ENCODE results near the gene PCP4.

PCP4 gene

DNA sequence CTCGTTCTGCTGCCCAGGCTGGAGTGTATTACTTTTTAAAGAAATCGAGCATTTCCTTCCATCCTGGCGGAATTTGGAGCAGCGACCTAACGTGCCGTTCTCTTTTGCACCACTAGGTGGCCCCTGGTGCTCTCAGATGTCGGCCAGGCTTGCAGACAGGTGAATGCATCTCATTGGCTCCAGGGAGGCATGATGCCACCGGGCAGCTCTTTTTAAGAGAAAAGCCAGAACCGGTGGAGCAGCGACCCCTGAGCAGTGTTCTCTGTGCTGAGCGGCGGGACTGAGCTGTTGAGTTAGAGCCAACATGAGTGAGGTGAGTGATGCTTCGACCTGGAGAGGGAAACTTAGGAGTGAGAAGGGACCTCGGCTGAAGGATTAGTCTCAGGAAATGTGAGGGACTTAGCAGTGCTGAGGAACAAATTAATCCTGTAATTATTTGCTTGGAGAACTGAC is at the start of gene PCP4:
PCP4 (plus strand) TSS at position 241 of the 453 bp plus-strand sequence; CDS start at position 305, 64 bp downstream.
- in situ Hi-C loops (cut with MboI; ENCODE audit: low sequenced_read_pairs): no loop called here

DNA sequence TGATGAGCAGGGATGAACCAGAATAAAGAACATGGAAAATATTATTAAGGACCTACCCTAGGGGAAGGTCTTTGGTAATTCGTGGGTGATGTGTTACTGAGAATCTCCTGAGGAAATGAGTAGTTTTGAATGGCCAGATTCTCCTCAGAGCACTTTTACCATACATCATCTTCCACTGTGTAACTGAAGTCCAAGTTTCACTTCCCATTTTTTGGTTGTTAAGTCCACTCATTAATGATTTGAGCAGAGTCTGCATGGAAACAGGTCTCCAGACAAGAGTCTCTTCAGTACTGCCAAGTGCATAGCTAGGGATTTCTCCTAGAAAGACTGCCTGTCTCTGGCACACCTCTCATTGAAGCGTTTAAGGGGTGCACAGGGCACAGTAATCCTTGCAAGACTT is 48.7 kb upstream of the PCP4 start:
- in situ Hi-C loops (cut with MboI; ENCODE audit: low sequenced_read_pairs): no loop called here

- in situ Hi-C loops (cut with MboI; ENCODE audit: low sequenced_read_pairs): no loop called here
Observed at GRCh38 chr21:39822042-39822441, 45.2 kb upstream of the PCP4 start.

GRCh38 chr21:39825250-39825649 is 42.0 kb upstream of the PCP4 start:
- in situ Hi-C loops (cut with MboI; ENCODE audit: low sequenced_read_pairs): no loop called here

DNA sequence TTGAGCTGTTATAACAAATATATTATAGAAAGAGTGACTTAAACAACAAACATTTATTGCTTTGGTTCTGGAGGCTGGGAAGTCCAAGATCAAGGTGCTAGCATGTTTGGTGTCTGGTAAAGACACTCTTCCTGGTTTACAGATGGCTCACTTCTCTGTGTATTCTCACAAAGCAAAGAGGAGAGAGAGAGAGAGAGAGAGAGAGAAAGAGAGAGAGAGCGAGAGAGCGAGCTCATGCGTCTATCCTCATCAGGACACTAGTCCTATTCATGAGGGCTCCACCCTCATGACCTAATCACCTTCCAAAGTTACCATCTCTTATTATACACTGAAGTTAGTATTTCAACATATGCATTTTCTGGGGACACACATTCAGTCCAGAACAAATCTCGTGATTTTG is 32.7 kb upstream of the PCP4 start:
- in situ Hi-C loops (cut with MboI; ENCODE audit: low sequenced_read_pairs): no loop called here

- in situ Hi-C loops (cut with MboI; ENCODE audit: low sequenced_read_pairs): no loop called here
Observed at GRCh38 chr21:39837861-39838359, 29.3 kb upstream of the PCP4 start.

GRCh38 chr21:39840373-39841097 is 26.7 kb upstream of the PCP4 start:
- in situ Hi-C loops (cut with MboI; ENCODE audit: low sequenced_read_pairs): no loop called here

DNA sequence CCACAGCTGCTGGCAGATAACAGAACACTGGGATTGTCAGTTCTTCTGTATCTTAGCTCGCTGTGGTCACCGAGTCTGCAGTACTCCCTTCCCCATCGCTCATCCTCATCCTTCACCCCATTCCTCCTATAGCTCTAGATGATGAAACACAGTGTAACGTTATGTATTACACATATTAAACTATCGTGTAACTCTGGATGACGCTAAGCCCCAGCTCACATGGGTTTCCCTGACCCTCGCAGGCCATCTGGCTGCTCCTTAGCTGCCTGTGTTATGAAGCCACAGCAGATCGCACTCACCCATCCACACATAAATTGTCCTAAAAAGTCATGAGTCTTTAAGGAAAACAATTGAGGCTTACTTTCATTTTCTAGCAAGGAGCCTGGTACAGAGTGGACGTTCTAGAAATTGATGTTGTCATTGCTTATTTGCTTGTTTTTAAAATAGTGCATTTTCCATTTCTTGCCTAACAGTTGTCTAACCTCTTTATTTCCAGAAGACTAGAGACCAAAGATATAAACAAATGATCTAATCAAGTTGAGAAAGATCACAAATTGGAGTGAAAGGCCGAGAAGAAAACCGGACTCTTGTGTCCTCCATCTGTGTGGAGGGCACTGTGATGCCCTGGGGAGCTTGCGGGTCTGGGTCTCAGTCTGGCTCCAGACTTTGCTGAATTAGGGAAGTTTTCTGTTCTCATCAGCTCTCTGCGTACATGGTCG is 24.3 kb upstream of the PCP4 start:
- in situ Hi-C loops (cut with MboI; ENCODE audit: low sequenced_read_pairs): no loop called here

- in situ Hi-C loops (cut with MboI; ENCODE audit: low sequenced_read_pairs): no loop called here
Observed at GRCh38 chr21:39843483-39843882, 23.8 kb upstream of the PCP4 start.

GRCh38 chr21:39843916-39844315 is 23.3 kb upstream of the PCP4 start:
- in situ Hi-C loops (cut with MboI; ENCODE audit: low sequenced_read_pairs): no loop called here

GRCh38 chr21:39845571-39846130 is 21.6 kb upstream of the PCP4 start:
- in situ Hi-C loops (cut with MboI; ENCODE audit: low sequenced_read_pairs): no loop called here

DNA sequence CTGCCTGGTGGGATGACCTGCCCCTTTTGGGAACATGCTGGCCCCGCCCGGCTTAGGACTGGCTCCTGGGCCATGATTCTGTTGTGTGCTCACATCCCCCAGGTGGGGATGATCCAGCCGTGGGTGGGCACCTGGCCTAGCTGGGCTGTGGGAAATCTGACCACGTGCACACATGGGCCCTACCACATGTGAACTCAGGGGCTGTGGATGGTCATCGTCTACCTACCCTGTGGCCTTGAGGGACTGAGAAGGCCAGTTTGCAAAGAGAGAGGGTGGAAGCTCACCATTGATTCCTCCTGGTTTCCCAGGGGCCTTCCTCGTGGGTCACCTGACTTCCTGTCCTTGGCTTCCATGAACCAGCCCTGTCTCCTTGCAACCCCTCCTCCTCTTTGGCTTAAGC is 19.4 kb upstream of the PCP4 start:
- in situ Hi-C loops (cut with MboI; ENCODE audit: low sequenced_read_pairs): no loop called here

DNA sequence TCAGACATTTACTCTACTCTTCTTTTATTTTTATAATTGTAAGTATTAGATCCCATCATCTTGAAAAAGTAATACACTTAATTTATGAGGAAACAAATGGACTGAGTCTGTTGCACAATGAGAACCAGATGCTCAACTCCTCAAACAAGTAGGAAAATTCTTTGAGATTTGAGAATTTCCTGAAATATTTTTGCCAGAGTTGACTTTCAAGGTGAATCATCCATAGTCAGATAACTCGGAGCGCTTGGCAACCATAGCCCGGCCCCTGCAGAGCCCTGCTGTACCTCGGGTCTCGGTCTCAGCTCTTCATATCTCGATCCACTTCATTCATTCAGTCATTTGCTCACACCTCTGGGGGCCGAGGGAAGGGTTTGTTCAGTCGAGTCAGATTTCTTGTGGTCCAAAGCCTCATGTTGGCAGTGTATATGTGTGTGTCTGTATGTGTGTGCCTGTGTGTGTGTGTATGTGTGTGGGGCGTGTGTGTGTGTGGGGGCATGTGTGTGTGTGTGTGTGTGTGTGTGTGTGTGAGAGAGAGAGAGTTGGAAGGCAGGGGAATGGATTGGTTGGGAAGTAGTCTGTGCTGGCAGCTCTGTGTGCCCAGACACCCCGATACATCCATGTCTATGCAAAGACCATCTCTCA is 18.1 kb upstream of the PCP4 start:
- in situ Hi-C loops (cut with MboI; ENCODE audit: low sequenced_read_pairs): no loop called here

GRCh38 chr21:39850333-39850732 is 16.9 kb upstream of the PCP4 start:
- in situ Hi-C loops (cut with MboI; ENCODE audit: low sequenced_read_pairs): no loop called here

- in situ Hi-C loops (cut with MboI; ENCODE audit: low sequenced_read_pairs): no loop called here
Observed at GRCh38 chr21:39851002-39851618, 16.1 kb upstream of the PCP4 start.

- in situ Hi-C loops (cut with MboI; ENCODE audit: low sequenced_read_pairs): no loop called here
Observed at GRCh38 chr21:39852021-39852721, 15.1 kb upstream of the PCP4 start.

DNA sequence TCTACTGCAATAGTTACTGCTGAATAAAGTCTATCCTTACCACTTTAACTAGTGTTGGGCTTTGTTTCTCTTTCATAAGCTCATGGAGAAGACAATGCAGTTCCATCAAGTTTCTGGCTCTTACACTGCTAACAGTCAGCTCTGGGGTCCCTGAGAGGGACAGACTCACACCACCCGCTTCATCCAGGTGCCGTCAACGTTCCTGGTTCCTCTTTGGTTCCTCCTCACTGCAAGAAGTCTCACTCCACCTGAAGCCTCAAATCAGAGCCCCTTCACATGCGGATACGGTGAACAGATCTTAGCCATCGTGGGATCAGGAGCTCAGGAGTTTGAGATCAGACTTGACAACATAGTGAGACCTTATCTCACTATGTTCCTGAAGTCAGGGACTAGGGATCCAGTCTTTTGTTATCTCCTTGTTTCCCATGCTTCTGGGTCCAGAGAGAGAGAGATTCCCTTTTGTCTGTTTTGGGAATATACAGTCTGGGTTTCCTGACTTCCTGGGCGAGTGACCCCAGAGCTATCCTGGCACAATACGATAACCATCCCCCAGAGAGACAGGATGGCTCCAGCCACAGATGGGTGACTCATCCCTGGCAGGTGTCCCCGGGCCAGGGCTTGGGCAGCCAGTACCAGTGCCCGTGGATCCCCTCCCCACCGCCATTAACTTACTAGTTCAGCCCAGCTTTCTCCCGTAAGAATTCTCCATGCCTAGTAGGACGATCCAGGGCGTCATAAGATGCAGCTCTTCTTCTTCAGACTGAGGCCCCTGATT is 14.3 kb upstream of the PCP4 start:
- in situ Hi-C loops (cut with MboI; ENCODE audit: low sequenced_read_pairs): no loop called here

DNA sequence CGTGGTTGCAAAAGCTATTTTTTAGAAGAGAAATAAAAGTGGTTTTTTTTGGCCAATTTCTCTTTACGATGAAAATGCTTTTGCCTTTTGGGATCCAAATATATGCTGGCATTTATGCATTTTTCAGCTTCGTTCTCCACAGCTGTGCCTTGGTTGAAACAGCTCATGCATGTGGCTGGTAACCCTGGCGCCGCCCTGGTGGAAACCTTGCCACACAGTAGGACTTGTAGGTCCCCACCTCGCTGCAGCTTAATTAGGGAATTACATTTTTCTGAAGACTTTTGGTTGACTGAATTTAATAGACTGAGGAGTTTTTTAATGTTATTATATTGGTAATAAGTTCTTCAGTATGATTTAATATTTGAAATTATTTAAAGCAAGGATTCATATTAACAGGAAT is 12.7 kb upstream of the PCP4 start:
- in situ Hi-C loops (cut with MboI; ENCODE audit: low sequenced_read_pairs): no loop called here

GRCh38 chr21:39855595-39855994 is 11.6 kb upstream of the PCP4 start:
- in situ Hi-C loops (cut with MboI; ENCODE audit: low sequenced_read_pairs): no loop called here

DNA sequence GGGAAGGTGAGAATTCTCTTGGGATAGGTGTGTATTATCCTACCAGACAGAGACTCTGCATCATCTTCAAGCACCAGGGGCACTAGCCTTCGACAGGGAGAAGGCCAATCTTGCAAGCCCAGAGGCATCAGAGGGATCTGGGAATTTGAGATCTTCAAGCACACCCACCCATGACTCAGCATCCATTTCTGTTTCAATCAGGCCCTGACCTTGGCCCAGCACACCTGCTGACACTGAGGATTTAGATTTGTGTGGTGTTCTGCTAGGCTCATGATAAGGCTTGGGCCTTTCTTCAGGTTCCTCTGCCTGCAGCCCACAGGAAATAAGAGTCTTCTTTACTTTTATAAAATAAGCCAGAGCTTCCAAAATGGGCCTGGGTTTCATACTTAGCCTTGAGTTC is 6.6 kb upstream of the PCP4 start:
- in situ Hi-C loops (cut with MboI; ENCODE audit: low sequenced_read_pairs): no loop called here

All from hTERT RPE-1 (cell line).